HT1080 (cell line): ENCODE results near the gene NUDT4B. TPM values are rescaled to one million over a fixed set of nuclear protein-coding genes. Genes with fewer than 3 reads are reported as not detected.
"Not testable (repeated sequence)": the region's sequence is repeated elsewhere in the genome, so short reads cannot be mapped to it uniquely, and the experiment has no call there.

Experiments used
- DNase-seq: peaks from one replicate; pipeline ENCODE4 v3.0.0-alpha.2; 2015; ENCODE audit warnings: low read depth
- total RNA-seq: library from RNA; depleted of rRNA; stranded (reverse); fragments of >200 nt; shearing (Covaris generic); gene quantifications from 2 replicates; pipeline ENCODE4 v1.2.3, GENCODE V29; 2014

Gene NUDT4B
- total RNA-seq, 1 experiment from 2014 or later = 2.1 TPM

GRCh38 chr1:148735538-148735937 is 13.0 kb upstream of the NUDT4B start:
- not testable (repeated sequence) for DNase-seq

GRCh38 chr1:148738667-148739066 is 9.9 kb upstream of the NUDT4B start:
- not testable (repeated sequence) for DNase-seq

- DNase-seq = not testable (repeated sequence)
Measured at GRCh38 chr1:148743200-148743599, 5.4 kb upstream of the NUDT4B start.

GRCh38 chr1:148743726-148744720 is 4.6 kb upstream of the NUDT4B start:
- not testable (repeated sequence) for DNase-seq

GRCh38 chr1:148749335-148749681 is 734 bp downstream of the NUDT4B start:
- not testable (repeated sequence) for DNase-seq

- not testable (repeated sequence) for DNase-seq
Measured at GRCh38 chr1:148756231-148756630, 7.7 kb downstream of the NUDT4B start.

GRCh38 chr1:148757446-148757845 is 8.9 kb downstream of the NUDT4B start:
- DNase-seq = not testable (repeated sequence)

- not testable (repeated sequence) for DNase-seq
Measured at GRCh38 chr1:148758412-148758811, 9.8 kb downstream of the NUDT4B start.

GRCh38 chr1:148758925-148759324 is 10.4 kb downstream of the NUDT4B start:
- DNase-seq = not testable (repeated sequence)

GRCh38 chr1:148759749-148760148 is 11.2 kb downstream of the NUDT4B start:
- DNase-seq = not testable (repeated sequence)

- not testable (repeated sequence) for DNase-seq
Measured at GRCh38 chr1:148760206-148760605, 11.6 kb downstream of the NUDT4B start.

GRCh38 chr1:148761360-148761759 is 12.8 kb downstream of the NUDT4B start:
- not testable (repeated sequence) for DNase-seq

- DNase-seq = not testable (repeated sequence)
Measured at GRCh38 chr1:148765238-148766019, 16.9 kb downstream of the NUDT4B start.

GRCh38 chr1:148768541-148768940 is 20.0 kb downstream of the NUDT4B start:
- not testable (repeated sequence) for DNase-seq

GRCh38 chr1:148769495-148769894 is 20.9 kb downstream of the NUDT4B start:
- DNase-seq = not testable (repeated sequence)

- not testable (repeated sequence) for DNase-seq
Measured at GRCh38 chr1:148773690-148774089, 25.1 kb downstream of the NUDT4B start.

- DNase-seq = not testable (repeated sequence)
Measured at GRCh38 chr1:148774102-148774501, 25.5 kb downstream of the NUDT4B start.

GRCh38 chr1:148775263-148775662 is 26.7 kb downstream of the NUDT4B start:
- not testable (repeated sequence) for DNase-seq

- not testable (repeated sequence) for DNase-seq
Measured at GRCh38 chr1:148777649-148778048, 29.1 kb downstream of the NUDT4B start.

GRCh38 chr1:148780404-148780803 is 31.8 kb downstream of the NUDT4B start:
- DNase-seq = not testable (repeated sequence)

- not testable (repeated sequence) for DNase-seq
Measured at GRCh38 chr1:148791543-148792099, 43.0 kb downstream of the NUDT4B start.
